ENCODE data around the gene RFTN2.

The RFTN2 gene

GRCh38 chr2:197543206-197543605, 132.2 kb downstream of the RFTN2 start:
- no peak for DNase-seq

- DNase-seq, result no peak
These were observed 135.7 kb downstream of the RFTN2 start for GRCh38 chr2:197539734-197540133.

GRCh38 chr2:197538412-197538811, 137.0 kb downstream of the RFTN2 start:
- DNase-seq, result peak; percentile 28

Measured in fibroblast of skin of abdomen (primary cell).